ENCODE results near the gene CLCA1.

DNA sequence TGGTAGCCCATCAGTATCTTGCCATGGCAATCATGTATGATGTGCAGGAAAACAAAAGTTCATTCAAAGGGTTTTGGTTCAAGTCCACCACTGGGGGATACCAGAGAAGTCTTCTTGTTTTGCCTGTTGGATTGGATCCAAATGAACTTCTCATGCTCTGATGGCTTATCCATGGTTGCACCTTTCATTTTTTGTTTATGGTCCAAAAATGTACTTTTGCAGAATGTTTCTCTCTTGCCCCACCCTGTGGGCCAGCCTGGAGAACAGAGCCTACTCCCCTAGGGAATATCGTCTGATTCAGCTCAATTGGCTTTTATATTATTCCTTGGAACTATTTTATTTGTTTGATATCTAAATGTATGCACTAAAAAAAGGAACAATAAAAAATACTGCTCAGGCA lies 20.1 kb upstream of the CLCA1 start:
- TF ChIP-seq, protein P1, sequence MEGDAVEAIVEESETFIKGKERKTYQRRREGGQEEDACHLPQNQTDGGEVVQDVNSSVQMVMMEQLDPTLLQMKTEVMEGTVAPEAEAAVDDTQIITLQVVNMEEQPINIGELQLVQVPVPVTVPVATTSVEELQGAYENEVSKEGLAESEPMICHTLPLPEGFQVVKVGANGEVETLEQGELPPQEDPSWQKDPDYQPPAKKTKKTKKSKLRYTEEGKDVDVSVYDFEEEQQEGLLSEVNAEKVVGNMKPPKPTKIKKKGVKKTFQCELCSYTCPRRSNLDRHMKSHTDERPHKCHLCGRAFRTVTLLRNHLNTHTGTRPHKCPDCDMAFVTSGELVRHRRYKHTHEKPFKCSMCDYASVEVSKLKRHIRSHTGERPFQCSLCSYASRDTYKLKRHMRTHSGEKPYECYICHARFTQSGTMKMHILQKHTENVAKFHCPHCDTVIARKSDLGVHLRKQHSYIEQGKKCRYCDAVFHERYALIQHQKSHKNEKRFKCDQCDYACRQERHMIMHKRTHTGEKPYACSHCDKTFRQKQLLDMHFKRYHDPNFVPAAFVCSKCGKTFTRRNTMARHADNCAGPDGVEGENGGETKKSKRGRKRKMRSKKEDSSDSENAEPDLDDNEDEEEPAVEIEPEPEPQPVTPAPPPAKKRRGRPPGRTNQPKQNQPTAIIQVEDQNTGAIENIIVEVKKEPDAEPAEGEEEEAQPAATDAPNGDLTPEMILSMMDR (IDR thresholded peaks at IDR 0.05), result no peak
- no peak for TF ChIP-seq POLR2A (IDR thresholded peaks at IDR 0.05)

Measured in ovary (tissue), 3 donors.